Hippocampal formation (tissue), 2 donors: ENCODE measurements around the gene NOXO1.

Experiments
- DNase-seq, 2 donors: peaks; one replicate each; lab custom pipeline; 2025; lab: John Stamatoyannopoulos, UW

NOXO1 gene

GRCh38 chr16:1979271-1980029 is 1.8 kb downstream of the NOXO1 start:
- no peak for DNase-seq

GRCh38 chr16:1978476-1979120 is 2.7 kb downstream of the NOXO1 start:
- DNase-seq = no peak

GRCh38 chr16:1977875-1978268 is 3.4 kb downstream of the NOXO1 start:
- DNase-seq = no peak

- DNase-seq = no peak
Measured at GRCh38 chr16:1976951-1977874, 4.1 kb downstream of the NOXO1 start.

GRCh38 chr16:1976216-1976520 is 5.1 kb downstream of the NOXO1 start:
- no peak for DNase-seq

- no peak for DNase-seq
Measured at GRCh38 chr16:1975432-1976215, 5.6 kb downstream of the NOXO1 start.

GRCh38 chr16:1974157-1975070 is 6.9 kb downstream of the NOXO1 start:
- DNase-seq = no peak

GRCh38 chr16:1973461-1974156 is 7.7 kb downstream of the NOXO1 start:
- no peak for DNase-seq

GRCh38 chr16:1972490-1972877 is 8.8 kb downstream of the NOXO1 start:
- DNase-seq = no peak

GRCh38 chr16:1971796-1972489 is 9.3 kb downstream of the NOXO1 start, which contains the start of gene TBL3:
Gene TBL3 (plus strand): TSS chr16:1972053. CDS start chr16:1972165, 112 bp downstream.
- DNase-seq = peak; percentile 86 to 94

- no peak for DNase-seq
Measured at GRCh38 chr16:1968146-1968953, 12.9 kb downstream of the NOXO1 start.

GRCh38 chr16:1966460-1966859 is 14.8 kb downstream of the NOXO1 start, which contains the start of gene RNF151:
Gene RNF151 (plus strand): TSS chr16:1966856. CDS start chr16:1966882, 26 bp downstream.
- DNase-seq = no peak

GRCh38 chr16:1965396-1966001 is 15.8 kb downstream of the NOXO1 start:
- DNase-seq = no peak

GRCh38 chr16:1964506-1965395 is 16.5 kb downstream of the NOXO1 start, which contains the start of gene RPS2:
Gene RPS2 (minus strand): TSS chr16:1964826. CDS start chr16:1964625, 201 bp downstream.
- DNase-seq = peak; percentile 96 to 100

GRCh38 chr16:1963806-1964505 is 17.3 kb downstream of the NOXO1 start:
- DNase-seq = no peak
